Measurements from ENCODE around the gene MLEC.

Gene MLEC

GRCh38 chr12:120686690-120687577 lies at the start of gene MLEC:
TSS of gene MLEC (plus strand) at chr12:120687149. CDS start at chr12:120687297, 148 bp downstream.
- peak; percentile 90 for DNase-seq (ENCODE audit: extremely low read depth, low read depth)
- TF ChIP-seq CTCF (IDR thresholded peaks at IDR 0.05; ENCODE audit: low read depth, low read length), result no peak; the same call in 1 of the 2 replicates

- no peak for DNase-seq (ENCODE audit: extremely low read depth, low read depth)
- no peak; the same call in 1 of the 2 replicates for TF ChIP-seq CTCF (IDR thresholded peaks at IDR 0.05; ENCODE audit: low read depth, low read length)
Measured at GRCh38 chr12:120639771-120640721, 46.9 kb upstream of the MLEC start, which contains the start of gene CABP1. TSS of gene CABP1 (plus strand) at chr12:120640626. CDS start at chr12:120640686, 60 bp downstream.

GRCh38 chr12:120640861-120641833 lies 45.8 kb upstream of the MLEC start:
- no peak for DNase-seq (ENCODE audit: extremely low read depth, low read depth)
- no peak for TF ChIP-seq CTCF (IDR thresholded peaks at IDR 0.05; ENCODE audit: low read depth, low read length)

GRCh38 chr12:120642121-120642520 lies 44.8 kb upstream of the MLEC start:
- TF ChIP-seq CTCF (IDR thresholded peaks at IDR 0.05; ENCODE audit: low read depth, low read length), result no peak
- DNase-seq (ENCODE audit: extremely low read depth, low read depth), result no peak

GRCh38 chr12:120642826-120643225 lies 44.1 kb upstream of the MLEC start:
- DNase-seq (ENCODE audit: extremely low read depth, low read depth), result no peak
- no peak for TF ChIP-seq CTCF (IDR thresholded peaks at IDR 0.05; ENCODE audit: low read depth, low read length)

- TF ChIP-seq CTCF (IDR thresholded peaks at IDR 0.05; ENCODE audit: low read depth, low read length), result no peak
- DNase-seq (ENCODE audit: extremely low read depth, low read depth), result no peak
Measured at GRCh38 chr12:120643574-120643973, 43.4 kb upstream of the MLEC start.

All from AG09319 (cell line).